GM21723 (cell line): ENCODE results near the gene HPN.
"Not testable (repeated sequence)": the region's sequence is repeated elsewhere in the genome, so short reads cannot be mapped to it uniquely, and the experiment has no call there.

ENCODE experiments used
- ATAC-seq: cut with Tn5 transposase; IDR thresholded peaks from one replicate; pipeline ENCODE4 v1.9.1; 2021; ENCODE audit warnings: mild to moderate bottlenecking, moderate library complexity; ENCODE audit not compliant: unreplicated experiment

Gene HPN

DNA sequence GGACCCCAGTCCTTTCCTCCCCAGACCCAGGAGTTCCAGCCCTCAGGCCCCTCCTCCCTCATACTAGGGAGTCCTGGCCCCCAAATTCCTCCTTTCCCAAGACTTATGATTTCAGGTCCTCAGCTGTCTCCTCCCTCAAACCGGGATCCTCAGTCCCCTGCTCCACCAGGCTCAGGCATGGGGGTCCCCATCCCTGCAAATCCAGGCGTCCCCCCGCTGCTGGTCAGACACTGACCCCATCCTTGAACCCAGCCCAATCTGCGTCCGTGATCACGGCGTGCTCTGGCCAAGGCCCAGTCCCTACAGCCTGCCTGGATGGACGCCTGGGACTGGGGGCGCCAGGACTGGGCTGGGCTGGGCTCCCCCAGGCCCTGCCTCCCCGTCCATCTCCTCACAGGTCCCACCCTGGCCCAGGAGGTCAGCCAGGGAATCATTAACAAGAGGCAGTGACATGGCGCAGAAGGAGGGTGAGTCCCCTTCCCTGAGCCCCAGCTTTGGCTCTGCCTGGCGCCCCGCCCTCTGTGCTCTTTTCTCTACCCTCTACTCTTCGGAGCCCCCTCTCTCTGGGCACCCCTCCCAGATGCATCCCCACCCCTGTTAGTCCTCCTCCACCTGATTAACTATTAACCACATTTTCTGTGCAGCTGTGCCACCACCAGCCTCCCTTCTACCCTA is 672 bp downstream of the HPN start:
- no peak for ATAC-seq

DNA sequence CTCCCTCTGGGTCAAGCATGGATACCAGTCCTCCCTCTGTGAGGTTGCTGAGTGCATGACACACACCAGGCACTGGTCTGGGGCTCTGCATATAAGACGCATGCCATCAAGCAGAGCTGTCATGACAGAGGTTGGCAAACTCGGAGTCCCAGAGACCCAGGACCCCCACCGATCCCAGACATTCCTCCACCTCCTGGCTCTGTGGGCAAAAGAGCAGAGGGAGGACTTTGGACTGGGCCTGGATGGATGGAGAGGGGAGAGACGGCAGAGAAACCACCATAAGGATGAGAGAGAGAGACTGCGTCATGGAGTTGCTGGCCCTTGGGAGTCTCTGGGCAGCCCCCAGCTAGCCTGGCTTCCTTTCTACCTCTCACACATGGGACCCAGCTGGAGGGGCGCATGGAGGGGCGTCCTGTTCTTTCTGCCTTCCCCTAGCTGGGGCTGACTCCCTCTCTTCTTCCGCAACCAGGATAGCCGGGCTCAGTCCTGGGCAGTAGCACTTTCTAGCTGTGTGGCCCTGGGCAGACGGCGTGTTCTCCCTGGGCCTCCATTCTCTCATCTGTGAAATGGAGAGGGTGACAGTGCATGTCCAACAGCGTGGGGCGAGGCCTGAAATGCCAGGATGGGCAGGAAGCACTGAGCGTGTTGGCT is 1.6 kb downstream of the HPN start:
- ATAC-seq: no peak

- ATAC-seq: no peak
Measured at GRCh38 chr19:35043906-35044305, 2.4 kb downstream of the HPN start.

DNA sequence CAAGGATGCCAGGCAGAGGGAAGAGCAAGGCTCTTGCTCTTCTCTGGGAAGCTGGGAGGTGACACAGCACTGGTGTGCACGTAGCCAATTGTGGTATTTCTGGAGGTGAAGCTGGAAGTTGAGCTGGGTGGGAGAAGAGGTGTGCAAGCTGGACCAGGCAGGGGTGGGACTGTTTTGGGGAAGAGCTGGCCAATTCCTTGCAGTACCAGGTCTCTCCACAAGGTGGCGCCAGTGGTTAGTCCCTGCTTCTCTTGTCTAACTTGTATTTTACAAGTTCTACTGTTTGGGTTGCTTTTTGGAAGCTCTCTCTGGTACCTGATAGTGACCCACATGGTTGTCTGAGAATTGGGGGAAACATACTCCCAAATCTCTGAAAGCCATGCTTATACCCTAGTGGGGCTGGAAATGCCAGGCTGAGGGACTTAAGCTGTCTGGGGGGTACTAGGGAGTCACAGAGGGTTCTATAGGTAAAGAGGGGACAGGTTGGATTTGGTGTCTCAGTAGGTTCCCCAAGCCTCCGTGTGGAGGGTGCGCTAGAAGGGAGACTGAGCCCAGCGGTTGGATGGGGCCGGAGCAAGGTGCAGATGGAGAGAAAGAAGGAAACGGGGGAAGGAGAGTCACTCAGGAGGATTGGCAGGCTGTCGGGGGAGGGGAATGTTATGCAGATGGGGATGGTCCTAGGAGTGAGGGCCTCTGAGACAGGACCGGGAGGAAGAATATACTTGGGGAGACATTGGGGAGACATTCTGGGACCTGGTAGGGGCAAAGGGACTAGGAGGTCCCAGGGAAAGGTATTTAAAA is 3.0 kb downstream of the HPN start:
- no peak for ATAC-seq

GRCh38 chr19:35045667-35046300 is 4.3 kb downstream of the HPN start:
- ATAC-seq: peak; percentile 57

DNA sequence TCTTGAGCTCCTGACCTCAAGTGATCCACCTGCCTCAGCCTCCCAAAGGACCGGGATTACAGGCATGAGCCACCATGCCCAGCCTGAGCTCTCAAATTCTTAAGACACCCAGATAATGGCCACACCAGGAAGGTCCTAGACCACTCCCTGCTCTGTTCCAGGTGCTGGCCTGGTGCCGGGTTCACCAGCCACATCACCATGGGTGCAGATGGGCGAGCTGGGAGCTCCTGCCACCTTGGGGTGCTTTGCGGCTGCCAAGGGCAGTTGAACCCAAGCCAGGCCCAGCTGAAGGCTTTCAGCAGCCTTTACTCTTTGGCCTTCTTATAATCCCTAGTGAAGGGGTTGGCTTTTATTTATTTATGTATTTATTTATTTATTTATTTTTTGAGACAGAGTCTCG is 4.9 kb downstream of the HPN start:
- no peak for ATAC-seq

- no peak for ATAC-seq
Measured at GRCh38 chr19:35048911-35049411, 7.4 kb downstream of the HPN start.

GRCh38 chr19:35049456-35049855 is 7.9 kb downstream of the HPN start:
- ATAC-seq: no peak

- ATAC-seq: not testable (repeated sequence)
Measured at GRCh38 chr19:35050662-35051061, 9.1 kb downstream of the HPN start.

GRCh38 chr19:35051268-35051667 is 9.7 kb downstream of the HPN start:
- ATAC-seq: not testable (repeated sequence)

- no peak for ATAC-seq
Measured at GRCh38 chr19:35051796-35052195, 10.3 kb downstream of the HPN start.

GRCh38 chr19:35052599-35053190 is 11.2 kb downstream of the HPN start:
- no peak for ATAC-seq

- no peak for ATAC-seq
Measured at GRCh38 chr19:35053667-35054293, 12.3 kb downstream of the HPN start.

DNA sequence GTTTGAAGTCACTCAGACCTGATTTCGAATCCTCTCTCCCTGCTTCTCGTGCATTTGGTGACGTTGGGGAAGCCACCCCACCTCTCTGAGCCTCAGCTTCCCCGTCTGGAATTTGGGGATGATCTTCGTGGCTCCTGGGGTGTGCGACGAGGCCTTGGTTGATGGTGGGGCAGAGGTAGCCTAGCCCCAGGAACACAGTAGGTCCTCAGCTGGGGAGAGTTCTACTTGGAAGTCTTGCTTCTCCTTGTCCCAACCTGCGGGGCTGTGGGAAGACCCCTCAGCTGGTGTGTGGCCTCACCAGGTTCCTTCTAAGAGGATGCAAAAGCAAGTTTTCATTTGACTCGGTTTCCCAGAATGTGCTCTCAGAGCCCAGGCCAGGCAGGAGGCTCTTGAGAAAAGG is 13.1 kb downstream of the HPN start:
- no peak for ATAC-seq

DNA sequence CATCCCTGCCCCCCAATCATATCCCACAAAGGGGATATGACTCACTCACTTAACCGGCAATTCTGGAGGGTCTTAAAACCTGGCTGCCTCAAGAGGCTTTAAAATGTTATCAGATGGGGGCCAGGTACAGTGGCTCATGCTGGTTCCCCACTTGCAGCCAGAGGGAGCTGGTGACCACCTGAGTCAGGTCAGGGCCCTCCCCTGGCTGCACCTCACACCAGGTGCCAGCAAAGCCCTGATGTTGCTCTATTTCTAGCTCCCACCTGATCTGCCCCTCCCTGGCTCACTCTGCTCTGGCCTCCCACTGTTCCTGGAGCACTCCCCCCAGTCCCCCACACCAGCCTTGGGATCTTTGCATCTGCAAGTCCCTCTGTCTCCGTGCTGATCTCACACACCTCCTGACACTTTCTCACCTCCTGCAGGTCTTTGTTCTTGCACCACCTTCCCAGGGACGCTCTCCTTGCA is 14.2 kb downstream of the HPN start:
- no peak for ATAC-seq

GRCh38 chr19:35056513-35057063 is 15.1 kb downstream of the HPN start:
- no peak for ATAC-seq

- ATAC-seq: no peak
Measured at GRCh38 chr19:35058370-35058769, 16.8 kb downstream of the HPN start.

DNA sequence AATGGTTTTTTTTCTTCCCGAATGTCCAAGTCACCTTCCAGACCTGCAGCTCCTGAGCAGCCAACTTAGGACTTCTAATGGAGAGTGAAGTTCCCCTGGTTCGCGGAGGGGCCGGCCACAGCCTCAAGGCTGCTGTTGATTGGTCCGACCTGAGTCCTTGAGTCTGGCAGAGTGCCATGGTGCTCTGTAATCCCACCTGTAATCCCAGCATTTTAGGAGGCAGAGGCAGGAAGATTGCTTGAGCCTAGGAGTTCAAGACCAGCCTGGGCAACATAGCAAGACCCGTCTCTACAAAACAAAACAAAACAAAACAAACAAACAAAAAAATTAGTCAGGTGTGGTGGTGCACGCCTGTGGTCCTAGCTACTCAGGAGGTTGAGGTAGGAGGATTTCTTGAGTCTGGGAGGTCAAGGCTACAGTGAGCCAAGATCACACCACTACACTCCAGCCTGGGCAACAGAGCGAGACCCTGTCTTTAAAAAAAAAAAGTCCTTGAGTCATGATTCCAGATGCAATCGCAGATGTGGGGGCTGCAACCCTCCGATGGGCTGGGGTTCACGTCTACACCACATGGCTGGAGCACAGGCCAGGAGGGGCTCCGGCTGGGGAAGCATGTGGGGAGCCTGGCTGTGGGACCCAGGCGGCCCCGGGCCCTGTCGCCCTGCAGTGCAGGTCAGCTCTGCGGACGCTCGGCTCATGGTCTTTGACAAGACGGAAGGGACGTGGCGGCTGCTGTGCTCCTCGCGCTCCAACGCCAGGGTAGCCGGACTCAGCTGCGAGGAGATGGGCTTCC is 17.7 kb downstream of the HPN start:
- ATAC-seq: no peak

DNA sequence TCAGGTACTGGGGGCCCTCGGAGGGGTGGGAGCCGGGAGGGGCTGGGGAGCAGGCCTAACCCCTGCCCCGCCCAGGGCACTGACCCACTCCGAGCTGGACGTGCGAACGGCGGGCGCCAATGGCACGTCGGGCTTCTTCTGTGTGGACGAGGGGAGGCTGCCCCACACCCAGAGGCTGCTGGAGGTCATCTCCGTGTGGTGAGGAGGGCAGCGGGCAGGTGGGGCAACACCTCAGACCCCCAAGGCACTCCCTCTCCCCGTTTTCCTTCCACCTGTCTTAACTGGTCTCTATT is 18.2 kb downstream of the HPN start:
- no peak for ATAC-seq
